GM10266 (cell line): Measurements from ENCODE around the gene MFSD11.
"Not testable (repeated sequence)": the region's sequence is repeated elsewhere in the genome, so short reads cannot be mapped to it uniquely, and the experiment has no call there.

Experiments used
- DNase-seq: peaks from one replicate; pipeline ENCODE4 v3.0.0; 2012; ENCODE audit errors: extremely low spot score
- CTCF ChIP-seq: IDR thresholded peaks from 2 replicates; pipeline ENCODE4 v1.5.1; 2012; ENCODE audit warnings: mild to moderate bottlenecking, low read depth; ENCODE audit not compliant: control insufficient read depth, insufficient read depth; ENCODE audit errors: missing control alignments

Gene MFSD11

GRCh38 chr17:76702941-76703637 is 34.8 kb upstream of the MFSD11 start:
- TF ChIP-seq CTCF = no peak
- DNase-seq = no peak

- TF ChIP-seq CTCF = no peak
- DNase-seq = no peak
Measured at GRCh38 chr17:76704805-76705204, 33.1 kb upstream of the MFSD11 start.

- no peak for DNase-seq
- TF ChIP-seq CTCF = no peak
Measured at GRCh38 chr17:76706817-76707216, 31.1 kb upstream of the MFSD11 start.

GRCh38 chr17:76707985-76708807 is 29.7 kb upstream of the MFSD11 start:
- TF ChIP-seq CTCF = peak; percentile 23
- no peak for DNase-seq

- DNase-seq = no peak
- TF ChIP-seq CTCF = no peak
Measured at GRCh38 chr17:76709077-76709950, 28.6 kb upstream of the MFSD11 start.

- DNase-seq = not testable (repeated sequence)
Measured at GRCh38 chr17:76709951-76710862, 27.7 kb upstream of the MFSD11 start.
